ENCODE data around the gene HELZ2.

HELZ2 gene

DNA sequence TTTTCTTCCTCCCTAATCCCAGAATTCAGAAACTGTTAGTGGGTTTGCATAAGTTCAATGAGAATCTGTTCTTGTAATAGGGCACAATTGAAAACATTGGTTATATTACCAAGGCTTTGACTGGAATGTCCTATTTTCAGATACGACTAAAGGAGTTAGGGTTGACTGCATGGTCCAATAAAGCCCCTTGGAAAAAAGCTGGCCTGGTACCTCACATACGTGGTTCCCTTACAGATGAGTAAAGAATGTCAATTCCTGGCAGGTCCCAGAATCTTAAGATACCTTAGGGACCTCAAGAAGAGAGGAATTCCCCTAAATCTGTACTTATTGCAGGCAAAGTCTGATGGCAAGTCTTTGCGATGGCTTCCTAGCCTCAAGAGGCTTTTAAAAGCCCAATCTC lies 48.9 kb downstream of the HELZ2 start:
- DNase-seq: no peak
